GM21529 (cell line): ENCODE measurements around the gene RBM5.

Source experiments
- ATAC-seq: cut with Tn5 transposase; IDR thresholded peaks from one replicate; pipeline ENCODE4 v1.9.1; 2021; ENCODE audit not compliant: unreplicated experiment

RBM5 gene

DNA sequence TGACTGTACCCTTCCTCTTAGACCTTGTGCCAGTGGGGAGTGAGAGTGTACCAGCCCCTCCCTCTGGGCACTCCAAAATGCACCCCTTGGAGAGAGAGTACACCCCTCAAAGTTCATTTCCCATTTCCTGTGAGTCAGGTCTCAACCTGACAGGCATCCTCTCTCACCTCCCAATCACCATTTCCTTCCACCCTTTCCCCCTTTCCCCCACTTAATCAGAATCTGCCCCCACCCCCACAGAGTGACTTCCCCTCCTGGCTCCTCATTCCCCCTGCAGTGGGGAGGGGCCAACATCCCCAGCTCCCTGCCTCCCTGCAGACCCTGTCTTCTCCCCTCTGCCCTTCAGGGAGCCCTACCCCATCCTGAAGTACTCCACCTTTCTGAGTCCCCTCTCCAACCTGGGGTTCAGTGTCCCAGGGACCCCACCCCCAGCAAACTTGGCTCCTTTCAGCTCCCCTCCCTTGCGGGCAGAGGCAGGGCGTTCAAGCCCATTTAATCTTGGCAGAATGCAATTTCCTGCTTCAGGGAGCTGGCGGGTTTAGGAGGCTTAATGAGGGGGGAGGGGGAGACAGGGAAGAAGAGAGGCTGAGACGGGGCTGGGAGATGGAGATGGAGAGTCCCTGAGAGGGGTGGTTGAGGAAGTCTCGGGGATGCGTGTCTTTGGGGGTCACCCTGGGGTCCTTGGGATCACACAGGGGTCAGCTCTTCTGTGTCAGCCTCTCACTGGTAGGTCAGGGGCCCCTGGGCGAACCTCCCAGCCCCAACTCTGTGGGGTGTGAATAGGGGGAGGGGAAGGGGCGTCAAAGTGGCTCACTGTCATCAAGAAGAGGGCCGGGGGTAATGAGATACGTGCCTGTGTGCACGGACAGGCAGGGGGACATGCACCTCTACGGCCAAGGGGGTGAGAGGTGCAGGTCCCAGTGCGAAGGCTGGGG, 49.8 kb downstream of the RBM5 start:
- no peak for ATAC-seq

DNA sequence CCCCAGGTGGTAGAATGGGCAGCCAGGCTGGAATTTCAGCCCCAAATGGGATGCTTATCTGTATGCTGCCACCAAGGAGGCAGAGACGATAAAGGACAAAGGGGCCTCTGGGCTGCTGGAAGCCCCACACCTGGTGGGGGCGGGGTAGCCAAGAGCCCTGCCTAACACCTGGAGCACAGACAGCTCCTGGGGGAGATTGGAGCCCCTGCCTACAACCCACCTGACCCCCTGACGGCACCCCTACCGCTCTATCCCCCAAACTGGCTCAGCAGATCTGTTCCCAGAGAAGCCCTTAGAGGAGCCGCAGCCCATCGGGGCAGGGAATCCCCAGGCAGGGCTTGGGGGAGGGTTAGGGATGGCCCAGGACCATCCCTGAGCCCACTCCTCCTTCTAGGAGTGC, 50.6 kb downstream of the RBM5 start:
- ATAC-seq: no peak

DNA sequence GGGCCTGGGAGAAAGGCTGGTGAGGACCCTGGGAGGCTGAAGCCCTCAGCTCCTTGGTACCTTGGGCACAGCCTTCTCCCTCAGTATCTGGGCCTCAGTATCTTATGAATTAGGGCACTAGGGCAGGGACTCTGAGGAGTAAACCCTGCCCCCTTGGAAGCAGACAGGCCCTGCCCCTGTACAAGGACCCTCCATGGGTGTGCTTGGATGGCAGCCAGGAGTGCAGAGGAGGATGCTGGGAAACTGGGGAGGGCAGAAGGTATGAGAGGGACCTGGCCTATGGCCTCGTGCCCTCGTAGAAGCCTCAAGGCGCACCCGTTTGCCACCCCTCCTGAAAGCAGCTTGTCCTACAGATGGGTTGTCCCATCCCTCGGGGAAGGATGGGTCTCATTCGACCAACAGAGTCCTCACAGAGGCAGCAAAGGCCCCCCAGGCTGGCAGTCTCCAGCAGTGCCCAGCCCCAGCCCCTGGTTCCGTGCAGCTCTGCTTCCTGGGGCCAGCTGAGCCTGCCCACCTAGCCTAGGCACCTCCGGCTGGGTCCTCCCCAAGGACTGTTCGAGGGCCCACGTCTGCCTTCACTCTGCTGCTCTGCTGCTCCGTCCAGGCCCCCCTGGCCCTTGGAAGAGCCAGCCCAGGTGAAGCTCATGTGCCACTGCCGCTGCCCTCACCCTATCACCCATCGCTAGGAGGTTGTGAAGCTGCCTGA, 51.2 kb downstream of the RBM5 start:
- no peak for ATAC-seq

DNA sequence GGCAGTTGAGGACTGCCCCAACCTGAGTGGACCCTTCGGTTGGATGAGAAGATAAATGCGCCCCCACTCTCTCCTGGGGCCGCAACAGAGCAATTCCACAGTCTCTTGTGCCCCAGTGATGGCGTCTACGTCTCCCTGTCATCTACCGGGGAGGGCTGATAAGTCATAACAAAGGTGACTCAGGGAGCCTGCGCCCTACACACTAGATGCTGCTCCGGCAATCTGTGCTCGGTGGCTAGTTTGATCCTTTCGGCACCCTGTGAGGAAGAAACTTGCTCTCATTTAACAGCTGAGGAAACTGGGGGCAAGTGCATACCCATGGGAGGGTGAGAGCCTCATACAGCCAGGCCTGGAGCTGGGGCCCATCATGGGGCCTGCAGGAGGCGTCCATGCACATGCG, 52.3 kb downstream of the RBM5 start:
- no peak for ATAC-seq

DNA sequence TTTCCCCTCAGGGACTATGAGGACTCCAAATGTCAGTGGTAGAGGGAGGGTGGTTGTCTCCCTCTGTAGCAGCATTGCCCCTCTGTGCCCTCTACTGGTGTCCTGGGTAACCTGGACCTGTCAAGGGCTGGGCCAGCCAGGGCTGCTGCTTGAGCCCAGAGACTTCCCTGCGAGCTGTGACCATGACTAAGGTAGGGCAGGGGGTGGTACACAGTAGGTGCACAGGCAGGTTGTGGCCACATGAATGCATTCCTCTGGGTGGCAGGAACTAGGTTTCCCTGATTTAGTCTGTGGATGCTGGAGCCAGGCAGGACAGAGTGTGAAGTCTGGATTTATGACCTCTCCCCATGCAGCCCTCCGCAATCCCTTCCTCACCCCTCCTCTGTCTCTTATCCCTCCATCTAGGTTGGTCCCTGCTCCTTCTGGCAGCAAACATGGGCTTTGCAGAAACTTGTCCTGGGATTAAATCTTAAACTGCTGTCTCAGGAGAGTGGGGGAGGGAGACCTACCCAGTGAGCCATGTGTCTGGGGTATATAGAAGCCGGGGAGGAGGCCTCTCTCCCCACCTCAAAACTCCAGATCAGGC, 57.7 kb downstream of the RBM5 start:
- no peak for ATAC-seq

DNA sequence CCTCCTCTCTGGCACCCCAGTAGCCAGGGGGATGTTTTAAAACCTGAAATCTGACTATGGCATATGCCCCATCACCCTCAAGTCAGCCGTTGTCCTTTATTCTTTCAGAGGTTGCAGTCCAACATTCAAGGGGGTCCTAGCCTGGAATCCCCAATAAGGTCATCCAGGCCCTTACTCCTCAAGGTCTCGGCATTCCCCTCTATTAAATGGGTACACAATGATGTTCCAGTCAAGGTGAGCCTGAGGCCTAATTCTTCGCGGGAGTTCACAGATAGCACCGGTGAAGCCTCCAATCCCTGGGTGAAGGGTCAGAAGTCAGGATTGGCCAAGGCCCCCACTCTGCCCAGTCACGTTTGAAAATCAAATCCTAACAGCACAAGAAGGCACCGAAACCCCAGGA, 58.3 kb downstream of the RBM5 start:
- ATAC-seq: no peak

DNA sequence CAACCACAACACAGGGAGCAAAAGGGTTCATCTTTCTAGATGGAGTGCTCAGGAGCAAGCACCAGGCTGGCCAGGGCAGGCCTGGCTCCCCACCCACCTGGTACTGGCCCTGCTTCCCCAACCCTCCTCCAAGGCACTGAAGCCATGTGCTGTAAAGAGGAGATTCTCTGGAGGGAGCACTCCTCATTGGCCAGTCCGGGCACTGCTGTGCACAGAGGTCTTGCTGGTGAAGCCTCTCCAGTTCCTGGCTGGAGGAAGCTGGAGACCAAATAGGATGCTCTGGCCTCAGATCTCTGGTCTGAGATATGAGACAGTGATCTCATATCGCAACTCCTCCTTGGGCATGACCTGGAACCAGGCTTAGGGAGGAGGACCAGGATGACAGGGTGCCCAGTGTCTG, 58.7 kb downstream of the RBM5 start:
- ATAC-seq: no peak

DNA sequence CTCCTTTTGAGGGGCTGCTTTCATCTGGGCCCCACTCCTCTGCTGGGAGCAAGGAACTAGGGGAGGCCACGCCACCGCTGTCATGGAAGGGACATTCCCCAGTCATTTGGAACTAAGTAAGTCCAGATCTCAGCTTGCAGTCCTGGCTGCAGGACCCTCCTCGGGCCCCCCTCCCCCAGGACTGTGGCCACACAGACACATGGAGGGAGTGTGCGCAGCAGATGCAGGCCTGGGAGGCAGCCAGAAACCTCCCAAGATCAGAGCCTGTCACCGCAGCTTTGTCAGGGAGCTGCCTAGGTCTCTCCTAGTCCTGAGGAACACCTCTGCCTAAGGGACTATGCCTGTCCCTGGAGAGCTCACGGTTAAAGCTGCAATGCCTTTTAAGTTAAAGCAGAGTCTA, 59.1 kb downstream of the RBM5 start:
- ATAC-seq: no peak

DNA sequence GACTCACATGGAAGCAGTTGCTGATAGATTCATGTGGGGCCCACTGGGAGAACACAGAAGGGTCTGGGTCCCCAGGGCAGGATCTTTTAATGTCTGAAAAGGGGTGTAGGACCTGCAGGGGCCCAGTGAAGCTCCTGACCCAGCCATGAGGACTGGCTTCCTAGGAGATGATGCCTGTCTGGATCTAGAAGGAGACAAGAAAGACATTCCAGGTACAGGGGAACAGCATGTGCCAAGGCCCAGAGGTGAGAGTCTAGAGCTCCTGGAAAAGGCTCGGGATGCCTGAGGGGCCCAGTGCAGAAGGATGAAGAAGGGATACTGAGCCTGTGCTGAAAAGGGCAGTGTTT, 61.7 kb downstream of the RBM5 start:
- ATAC-seq: no peak

DNA sequence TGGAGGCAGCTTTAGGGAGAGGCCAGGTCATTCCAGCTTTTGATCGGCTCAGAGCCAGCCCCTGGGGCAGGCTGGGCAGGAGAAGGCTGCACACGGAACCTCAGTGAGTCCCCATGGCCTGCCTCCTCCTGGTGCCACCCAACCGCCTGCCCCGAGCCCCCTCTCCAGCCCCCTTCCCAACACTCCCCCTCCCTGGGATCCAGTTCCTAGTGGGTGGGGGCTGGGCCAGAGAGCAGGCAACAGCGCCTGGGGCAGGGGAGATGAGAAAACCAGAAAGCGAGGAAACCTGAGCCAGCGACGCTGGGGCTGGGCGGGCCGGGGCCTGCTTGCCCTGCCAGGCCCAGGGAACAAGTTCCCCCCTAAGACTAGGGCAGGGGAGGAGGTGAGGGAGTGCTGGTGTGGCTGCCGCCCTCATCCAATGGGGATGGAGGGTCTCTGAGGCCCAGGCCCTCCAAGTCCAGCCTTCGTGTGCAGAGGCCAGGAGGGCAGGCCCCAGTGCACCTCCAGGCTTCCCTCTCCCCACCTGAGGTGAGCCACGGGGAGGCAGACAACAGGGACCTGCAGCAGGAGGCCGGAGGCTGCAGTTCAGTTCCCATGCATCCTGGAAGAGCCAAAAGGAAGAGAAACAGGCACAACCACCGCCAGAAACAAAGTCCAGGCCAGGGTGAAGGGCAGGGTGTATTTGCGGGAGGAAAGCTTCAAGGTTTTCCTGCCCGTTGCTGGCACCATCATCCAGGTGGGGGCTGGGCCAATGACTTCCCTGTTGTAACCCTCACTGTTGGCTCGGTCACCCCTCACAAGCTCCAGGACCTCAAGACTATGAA, 62.4 kb downstream of the RBM5 start:
- ATAC-seq: no peak

DNA sequence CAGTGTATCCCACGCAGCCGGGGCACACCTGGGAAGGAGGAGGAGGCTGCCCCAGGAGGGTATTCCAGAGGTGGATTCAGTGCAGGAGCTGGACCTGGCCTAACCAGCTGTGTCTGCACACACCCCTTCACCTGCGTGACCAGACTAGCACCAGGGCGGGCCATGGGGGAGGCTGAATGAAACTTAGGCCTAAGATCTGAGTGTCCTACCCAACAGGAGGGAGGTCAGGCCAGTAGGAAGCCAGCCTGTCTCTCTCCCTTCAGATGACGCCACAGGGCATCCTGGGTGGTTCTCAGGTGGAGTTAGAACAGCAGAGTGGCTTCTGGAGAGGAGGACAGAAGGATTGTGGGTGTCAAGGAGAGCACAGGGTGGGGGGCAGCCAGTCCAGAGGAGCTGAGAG, 63.0 kb downstream of the RBM5 start:
- no peak for ATAC-seq

DNA sequence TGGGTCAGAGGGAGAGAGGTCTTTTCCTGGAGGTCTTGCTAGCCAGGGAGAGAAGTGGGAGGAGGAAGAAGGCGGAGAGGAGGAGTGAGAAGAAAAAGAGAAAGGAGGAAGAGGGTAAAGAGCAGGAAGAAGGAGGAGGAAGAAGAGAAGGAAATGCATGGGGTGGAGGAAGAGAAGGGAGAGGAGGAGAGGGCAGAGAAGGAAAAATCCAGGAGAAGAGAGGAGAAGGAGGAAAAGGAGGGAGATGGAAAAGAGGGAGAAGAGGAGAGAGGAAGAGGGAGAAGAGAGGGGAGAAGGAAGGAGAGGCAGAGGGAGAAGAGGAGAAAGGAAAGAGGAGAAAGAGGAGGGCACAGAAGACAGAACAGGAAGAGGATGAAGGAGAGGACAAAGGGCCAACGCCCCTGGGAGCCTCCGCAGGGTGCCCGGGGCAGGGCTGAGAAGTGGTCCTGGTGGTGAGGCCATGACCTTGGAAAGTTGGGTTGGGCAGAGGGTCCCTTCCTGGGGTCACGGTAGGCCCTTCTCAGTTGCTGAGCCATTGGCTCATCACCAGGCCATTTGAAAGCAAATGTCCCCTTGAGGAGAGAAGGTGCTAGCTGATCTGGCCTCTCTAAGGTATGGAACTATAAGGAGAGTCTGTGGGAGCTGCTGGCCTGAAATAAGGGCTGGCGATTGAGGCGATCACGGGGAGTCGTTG, 65.2 kb downstream of the RBM5 start:
- no peak for ATAC-seq

DNA sequence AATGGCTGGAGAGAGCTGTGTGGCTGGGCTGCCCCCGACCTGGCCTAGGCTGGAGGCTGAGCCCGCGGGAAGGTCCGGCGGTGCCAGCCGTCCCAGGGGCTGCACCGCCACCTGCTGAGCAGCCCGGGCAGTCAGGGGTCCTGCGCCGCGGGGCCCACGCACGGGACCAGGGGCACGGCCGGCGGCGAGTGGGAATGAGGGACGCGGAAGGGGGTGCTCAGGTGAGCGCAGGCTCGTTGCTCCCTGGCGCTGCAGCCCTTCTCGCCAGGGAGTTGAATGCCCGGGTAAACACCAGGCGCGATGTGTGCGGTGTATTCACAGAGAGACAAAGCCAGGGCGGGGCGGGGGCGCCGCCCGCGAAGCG, 65.7 kb downstream of the RBM5 start:
- ATAC-seq: peak; percentile 26

DNA sequence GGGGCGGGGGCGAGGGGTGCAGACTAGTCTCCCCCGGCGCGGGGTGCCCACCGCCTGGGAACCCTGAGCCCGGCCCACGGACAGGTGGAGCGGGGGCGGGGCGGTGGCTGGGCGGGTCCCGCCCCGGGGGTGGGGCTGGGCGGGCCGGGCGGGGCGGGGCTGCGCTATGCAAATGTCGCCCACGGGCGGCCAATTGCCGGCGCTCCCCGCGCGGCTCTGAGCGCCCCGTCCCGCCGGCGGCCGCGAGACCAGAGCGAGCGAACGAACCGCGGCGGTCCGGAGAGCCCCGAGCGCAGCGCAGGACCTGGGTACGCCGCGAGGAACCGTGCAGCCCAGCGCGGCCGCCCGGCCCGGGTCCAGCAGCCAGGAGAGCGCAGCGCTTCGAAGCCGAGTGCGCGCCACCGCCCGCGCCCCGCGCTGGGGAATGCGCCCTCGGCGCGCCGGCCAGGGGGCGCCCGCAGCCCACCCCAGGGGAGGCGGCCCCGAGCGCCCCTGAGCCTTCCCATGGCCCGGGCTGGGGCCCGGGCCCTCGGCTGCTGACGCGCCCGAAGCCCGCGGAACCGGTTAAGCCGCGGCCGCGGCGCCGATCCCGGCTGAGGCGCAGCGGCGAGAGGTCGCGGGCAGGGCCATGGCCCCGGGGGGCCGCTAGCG, 66.2 kb downstream of the RBM5 start, which contains the start of gene SEMA3F:
TSS of gene SEMA3F (plus strand) at position 485 of the 651 bp plus-strand sequence. CDS start 4,299 bp downstream, outside the sequence.
- peak; percentile 75 for ATAC-seq

DNA sequence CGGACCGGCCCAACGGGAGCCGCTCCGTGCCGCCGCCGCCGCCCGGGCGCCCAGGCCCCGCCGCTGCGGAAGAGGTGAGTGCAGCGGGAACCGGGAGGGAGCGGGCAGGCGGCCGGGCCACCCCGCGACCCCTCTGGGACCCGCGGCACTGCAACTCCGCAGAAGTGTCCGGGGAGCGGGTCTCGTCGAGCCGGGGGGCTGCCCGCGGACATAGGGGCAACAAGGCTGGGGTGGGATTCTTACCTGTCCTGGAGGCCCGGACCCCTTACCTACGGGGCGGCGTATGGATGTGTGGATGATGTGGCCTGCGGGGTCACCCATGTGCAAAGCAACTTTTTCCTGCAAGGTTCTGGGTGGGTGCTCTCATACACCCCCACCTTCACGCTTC, 66.8 kb downstream of the RBM5 start:
- no peak for ATAC-seq

DNA sequence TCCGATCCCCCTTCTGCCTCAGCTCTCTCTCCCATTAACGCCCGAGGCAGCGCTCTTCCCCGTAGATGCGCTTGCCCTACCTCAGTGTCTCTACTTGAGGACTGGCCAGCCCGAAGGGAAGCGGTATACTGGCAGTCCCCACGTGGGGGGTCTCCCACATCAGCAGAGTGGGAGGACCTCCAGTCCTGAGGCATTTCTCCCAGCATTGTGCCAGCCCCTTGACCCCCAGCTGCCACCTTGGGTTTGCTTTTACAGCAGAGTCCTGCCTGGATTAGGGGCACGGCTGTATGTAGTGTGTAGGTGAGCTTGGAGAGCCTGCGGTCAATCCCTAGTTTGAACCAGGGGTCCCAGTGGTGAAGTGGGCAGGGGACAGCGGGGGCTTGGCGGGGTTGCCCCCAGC, 67.2 kb downstream of the RBM5 start:
- ATAC-seq: no peak

DNA sequence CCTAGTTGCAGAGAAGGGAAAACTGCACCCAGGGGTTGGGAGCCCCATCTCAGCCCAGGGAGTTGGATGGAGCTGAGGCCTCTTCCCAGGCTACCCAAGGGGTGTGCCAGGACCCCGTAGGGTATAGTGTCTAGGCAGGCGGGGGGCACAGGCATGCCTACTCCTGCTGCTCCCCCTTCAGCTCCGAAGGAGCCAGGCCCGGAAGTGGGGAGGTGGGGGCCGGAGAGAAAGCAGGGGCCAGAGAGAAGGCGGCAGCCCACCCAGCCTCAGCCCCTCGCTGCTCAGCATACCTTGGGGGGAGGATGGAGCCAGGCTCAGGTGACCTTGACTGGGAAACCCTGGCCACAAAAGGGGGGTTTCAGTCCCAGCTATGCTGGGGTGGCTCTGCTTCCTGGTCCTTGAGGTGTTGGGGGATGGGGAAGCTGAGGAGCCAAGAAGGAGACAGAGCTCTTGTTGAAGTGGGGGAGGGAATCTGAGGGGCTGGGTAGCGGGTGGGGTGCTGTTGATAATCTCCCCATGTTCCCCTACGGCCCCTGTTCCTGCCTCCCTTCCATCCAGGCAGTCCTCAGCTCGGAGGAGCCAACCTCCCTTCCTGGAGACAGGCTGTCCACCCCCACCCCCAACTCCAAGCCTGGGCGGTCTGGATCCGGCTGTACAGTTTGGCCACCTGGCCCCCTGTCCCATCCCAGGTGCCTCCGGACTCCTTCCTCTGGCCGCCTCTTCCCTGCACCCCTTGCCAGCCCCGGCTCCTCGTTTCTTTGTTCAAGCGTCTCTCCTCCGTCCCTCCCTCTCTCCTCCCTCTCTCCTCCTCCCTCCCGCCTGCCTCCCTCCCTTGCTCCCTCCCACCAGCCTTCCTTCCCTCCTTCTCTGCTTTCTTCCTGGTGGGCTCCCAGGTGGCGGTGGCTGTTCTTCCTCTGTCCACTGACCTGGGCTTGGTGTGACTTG, 68.1 kb downstream of the RBM5 start:
- ATAC-seq: no peak

DNA sequence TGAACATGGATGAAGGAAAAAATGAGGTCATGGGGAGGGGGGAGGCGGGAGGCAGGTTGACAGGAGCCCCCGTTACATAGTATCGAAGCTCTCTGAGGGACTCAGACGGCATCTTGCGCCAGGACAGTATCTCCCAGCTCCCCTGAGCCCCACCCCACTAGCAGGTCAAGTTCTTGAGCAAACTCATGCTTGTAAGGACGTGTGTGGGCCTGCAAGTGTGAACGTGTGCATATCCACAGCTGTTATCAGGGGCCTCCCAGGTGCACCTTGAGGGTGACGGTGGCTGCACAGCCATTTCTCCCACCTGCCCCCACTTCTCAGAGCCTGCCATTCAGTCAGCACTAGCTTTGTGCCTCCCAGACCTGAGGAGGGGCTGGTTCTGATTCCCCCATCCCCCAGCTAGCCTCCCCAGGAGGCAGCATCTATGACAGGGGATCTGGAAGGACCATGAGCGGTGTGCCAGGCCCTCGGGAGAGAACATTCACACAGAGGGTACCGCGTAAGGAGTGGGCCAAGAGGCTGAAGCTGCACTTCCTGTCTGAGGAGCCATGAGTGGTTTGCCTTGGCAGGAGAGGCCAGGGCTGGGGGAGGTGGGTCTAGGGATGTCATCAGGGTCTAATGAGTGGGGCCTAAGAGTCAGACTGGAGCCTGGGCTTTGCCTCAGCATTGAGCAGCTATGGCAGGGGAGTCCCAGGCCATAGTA, 69.3 kb downstream of the RBM5 start:
- no peak for ATAC-seq
